Left kidney (tissue), 2 donors: ENCODE measurements around the gene RBM19. TPM values are rescaled to one million over a fixed set of nuclear protein-coding genes. Genes with fewer than 3 reads are reported as not detected.

Experiments
- DNase-seq: peaks from one replicate; pipeline ENCODE4 v3.0.0-alpha.2; 2013
- polyA plus RNA-seq: library from polyadenylated mRNA; unstranded; fragments of 120-200 nt; gene quantifications from one replicate; pipeline ENCODE4 v1.2.1, GENCODE V29; 2013; ENCODE audit not compliant: insufficient read length

RBM19 gene
- polyA plus RNA-seq, 1 donor = 41.9 TPM

- DNase-seq = peak; percentile 46
Observed at GRCh38 chr12:113932381-113933196, 33.5 kb downstream of the RBM19 start.

- DNase-seq = no peak
Observed at GRCh38 chr12:113931517-113931916, 34.6 kb downstream of the RBM19 start.

- no peak for DNase-seq
Observed at GRCh38 chr12:113930249-113930648, 35.9 kb downstream of the RBM19 start.

DNA sequence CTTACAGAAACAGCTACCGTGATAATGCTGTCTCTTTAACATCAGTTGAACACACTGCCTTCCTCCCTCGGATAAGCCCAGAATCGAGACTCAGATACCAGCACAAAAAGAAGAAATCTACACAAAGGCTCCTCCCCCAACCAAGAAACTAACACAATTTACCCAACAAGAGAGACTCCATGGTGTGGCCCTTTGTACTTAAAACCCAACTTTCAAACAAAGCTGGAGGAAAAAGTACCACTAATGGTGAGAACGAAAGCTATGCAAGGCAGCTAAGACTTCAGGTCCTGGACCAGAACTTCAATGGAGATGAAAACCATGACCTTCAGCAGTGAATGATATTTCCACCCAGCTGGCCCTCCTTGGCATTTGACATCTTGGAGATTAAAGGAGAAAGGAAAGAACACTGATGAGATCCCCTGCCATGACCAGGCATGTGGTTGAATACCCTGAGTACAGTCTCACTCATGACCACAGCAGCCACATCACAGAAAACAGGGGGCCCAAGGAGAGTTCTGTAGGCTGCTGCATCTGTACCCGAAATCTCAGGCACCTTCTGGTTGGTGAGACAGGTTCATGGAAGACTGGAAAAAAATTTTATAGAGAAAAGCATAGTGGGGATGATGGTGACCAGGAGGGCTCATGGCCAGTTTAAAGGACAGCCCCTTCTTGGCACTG, 36.7 kb downstream of the RBM19 start:
- DNase-seq = no peak

GRCh38 chr12:113926788-113927187, 39.3 kb downstream of the RBM19 start:
- no peak for DNase-seq

GRCh38 chr12:113924341-113924740, 41.8 kb downstream of the RBM19 start:
- no peak for DNase-seq

DNA sequence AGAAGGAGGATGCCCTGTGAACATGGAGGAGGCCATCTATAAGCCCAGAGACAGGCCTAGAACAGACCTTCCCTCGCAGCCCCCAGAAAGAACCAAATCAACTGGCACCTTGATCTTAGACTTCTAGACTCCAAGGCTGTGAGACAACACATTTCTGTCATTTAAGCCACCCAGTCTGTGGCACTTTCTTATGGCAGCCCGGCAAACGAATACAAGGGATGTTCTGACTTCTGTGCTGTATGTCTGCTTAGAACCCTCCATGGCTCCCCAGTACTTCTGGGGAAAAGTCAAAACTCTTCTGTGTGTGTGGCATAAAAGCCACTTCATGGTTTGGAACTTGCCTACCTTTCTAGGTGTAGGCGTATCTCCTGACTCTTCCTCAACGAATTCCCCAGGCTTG, 42.9 kb downstream of the RBM19 start:
- no peak for DNase-seq

DNA sequence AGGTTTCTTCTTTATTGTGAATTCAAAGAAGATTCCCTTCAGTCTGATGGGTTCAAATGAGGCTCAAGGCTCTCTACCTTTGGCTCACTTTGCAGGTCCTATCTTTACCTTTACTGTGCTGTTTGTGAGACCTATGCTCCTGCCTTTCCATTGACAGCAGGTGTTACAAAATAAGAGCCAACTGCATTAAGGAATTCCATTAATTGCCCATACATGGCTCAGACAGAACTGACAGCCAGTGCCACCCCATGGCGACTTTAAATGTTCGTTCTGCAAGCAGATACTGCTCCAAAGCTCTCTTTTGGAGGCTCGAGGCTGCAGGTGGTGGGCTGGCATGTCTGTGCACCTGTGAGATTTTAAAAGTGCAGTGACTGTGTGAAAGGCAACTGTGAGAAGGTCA, 44.7 kb downstream of the RBM19 start:
- no peak for DNase-seq

- DNase-seq = no peak
Observed at GRCh38 chr12:113919791-113920190, 46.3 kb downstream of the RBM19 start.

- no peak for DNase-seq
Observed at GRCh38 chr12:113918306-113918705, 47.8 kb downstream of the RBM19 start.

DNA sequence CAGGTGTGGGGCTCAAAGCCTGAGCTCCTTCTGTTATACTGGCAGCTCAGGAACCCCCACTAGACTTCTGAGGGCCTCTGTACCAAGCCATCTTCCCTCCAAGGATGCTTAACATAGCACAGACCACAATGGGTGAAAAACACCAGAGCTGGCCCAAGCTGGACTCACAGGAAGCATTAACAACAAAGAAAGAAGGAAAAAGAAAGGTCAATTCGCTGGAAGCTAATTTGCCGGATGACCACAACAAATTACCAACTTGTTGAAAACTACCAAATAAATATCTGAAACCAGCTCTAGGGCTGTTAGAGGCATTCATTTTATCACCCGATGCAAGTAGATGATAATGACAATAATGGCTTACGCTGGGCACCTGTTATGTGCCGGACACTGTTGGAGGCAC, 48.7 kb downstream of the RBM19 start:
- DNase-seq = no peak

DNA sequence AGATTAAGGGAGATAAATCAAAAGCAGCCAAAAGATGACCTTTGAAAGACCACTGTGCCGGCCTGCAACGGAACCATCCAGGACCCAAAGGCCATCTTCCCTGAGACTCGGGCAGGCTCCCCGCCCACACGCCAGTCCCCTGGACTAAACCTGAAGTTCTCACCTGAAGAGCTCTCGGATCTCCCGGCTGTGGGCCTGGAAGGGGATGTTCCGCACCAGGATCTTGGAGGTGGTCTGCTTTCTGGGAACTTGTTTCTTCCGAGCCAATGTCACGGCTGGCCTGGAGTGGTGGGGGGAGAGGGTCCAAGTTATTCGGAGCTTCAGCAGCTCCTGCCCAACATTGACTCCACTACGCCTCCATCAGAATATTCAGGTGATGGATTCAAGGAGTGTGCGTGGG, 51.3 kb downstream of the RBM19 start:
- DNase-seq = no peak

DNA sequence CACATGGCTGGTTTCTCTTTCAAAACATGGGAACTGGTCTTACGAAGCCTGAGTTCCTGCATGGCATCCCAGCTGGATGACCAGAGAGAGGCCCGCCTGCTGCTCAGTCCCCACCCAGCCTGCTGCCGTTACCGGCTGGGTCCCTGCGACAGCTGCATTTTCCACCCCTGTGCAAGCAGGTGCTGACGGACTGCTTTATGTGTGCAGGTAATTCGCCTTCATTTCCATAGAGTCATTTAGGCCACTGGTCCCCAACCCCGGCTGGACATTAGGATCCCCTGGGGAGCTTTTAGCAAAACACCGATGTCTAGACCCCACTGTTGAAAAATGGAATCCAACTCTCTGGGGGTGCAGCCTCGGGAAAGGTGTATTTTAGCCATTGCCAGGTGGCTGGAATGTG, 51.9 kb downstream of the RBM19 start:
- DNase-seq = no peak

DNA sequence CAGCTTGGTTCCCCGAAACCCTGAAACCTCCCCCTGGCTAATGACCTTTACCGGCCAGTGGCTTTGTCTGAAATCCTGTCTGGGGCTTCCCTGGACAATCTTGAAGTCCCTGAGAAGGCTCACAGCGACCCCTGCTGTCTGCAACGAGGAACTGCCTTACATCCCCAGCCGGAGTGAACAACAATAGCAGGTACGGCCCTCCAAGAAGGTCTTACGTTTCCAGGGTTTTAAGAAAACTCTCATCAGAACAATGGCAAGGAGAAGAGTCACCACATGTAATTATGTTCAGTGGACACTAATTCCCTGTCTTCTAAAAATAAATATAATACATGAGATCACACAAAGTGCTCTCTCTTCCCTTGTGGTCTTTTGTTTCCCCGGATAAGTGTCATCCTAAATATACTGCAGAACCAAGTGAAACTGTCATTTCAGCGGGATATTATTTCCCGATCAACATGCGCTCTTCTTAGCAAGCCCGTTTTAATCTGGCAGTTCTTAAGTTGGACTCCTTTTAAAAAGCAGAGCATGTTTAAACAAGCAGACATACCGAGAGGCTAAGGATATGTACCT, 53.3 kb downstream of the RBM19 start:
- peak; percentile 69 for DNase-seq

GRCh38 chr12:113911971-113912759, 54.0 kb downstream of the RBM19 start:
- DNase-seq = no peak

DNA sequence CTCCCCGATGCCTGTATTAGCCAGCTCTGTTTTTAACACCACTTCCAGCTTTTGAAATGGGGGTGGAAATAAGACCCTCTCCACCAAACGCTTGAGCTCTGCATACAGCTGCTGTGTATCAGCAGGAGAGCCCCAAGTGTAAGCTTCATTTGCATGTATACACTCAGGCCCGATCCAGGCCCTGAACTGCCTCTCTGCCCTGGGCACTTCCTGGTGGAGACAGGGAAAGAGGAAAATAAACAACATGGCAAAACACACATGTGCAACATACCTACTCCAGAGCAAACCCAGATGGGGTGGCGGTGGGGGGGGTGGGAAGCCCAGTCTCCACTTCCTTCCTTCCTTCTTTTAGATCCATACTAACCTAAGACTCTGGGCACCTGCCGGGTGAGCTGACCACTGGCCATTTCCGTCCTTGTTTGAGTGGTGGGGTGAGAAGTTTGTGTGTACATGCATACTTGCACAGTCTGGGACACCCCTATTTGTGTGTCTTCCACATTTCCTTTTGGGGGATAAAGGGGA, 55.3 kb downstream of the RBM19 start:
- no peak for DNase-seq

- DNase-seq = no peak
Observed at GRCh38 chr12:113909776-113910420, 56.2 kb downstream of the RBM19 start.

DNA sequence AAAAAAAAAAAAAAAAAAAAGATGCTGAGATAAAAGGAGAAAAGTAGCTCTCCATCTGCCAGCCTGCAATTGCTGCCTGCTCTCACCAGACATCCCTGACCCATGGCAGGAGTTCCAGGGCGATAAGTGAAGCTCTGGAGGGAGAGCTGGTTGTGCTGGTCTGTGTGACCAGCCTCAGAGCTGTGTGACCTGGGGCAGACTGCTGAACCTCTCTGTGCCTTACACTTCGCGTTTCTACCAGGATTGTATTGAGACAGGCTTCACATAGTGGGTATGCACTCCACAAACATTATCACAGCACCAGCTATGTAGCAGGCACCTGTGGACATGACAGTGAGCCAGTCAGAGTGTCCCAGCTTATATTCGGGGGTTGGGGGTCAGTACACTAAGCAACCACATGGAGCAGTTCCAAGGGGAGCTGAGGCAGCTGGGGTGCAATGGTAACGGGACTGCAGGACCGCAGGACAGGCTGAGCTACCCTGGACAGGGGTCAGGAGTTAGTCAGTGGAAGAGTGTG, 57.5 kb downstream of the RBM19 start:
- DNase-seq = no peak

GRCh38 chr12:113907446-113908180, 58.5 kb downstream of the RBM19 start:
- DNase-seq = no peak

- DNase-seq = no peak
Observed at GRCh38 chr12:113906411-113907200, 59.5 kb downstream of the RBM19 start.
